H9 (cell line): Measurements from ENCODE around the gene RASGEF1C. TPM values are rescaled to one million over a fixed set of nuclear protein-coding genes. Genes with fewer than 3 reads are reported as not detected.

Experiments used
- DNase-seq: peaks from one replicate; pipeline ENCODE4 v3.0.0-alpha.2; 2017
- H2AFZ ChIP-seq: one replicate; pipeline ENCODE4 v1.6.1; 2013; ENCODE audit warnings: mild to moderate bottlenecking, low read length, control low read depth, moderate library complexity
- H2AK5ac ChIP-seq: 2 replicates; pipeline ENCODE4 v1.6.1; 2013; ENCODE audit warnings: low read length, control low read depth, mixed read lengths; ENCODE audit not compliant: insufficient read length
- H2BK120ac ChIP-seq: one replicate; pipeline ENCODE4 v1.6.1; 2013; ENCODE audit warnings: low read depth, mild to moderate bottlenecking, low read length, control low read depth, inconsistent platforms; ENCODE audit not compliant: poor library complexity, severe bottlenecking
- H2BK12ac ChIP-seq: 2 replicates; pipeline ENCODE4 v1.6.1; 2013; ENCODE audit warnings: low read length, control low read depth, mixed read lengths, low read depth; ENCODE audit not compliant: insufficient read length
- H2BK15ac ChIP-seq: 2 replicates; pipeline ENCODE4 v1.6.1; 2013; ENCODE audit warnings: low read depth, low read length, control low read depth
- H2BK20ac ChIP-seq: one replicate; pipeline ENCODE4 v1.6.1; 2013; ENCODE audit warnings: low read depth, mild to moderate bottlenecking, low read length, control low read depth, inconsistent platforms; ENCODE audit not compliant: poor library complexity, severe bottlenecking
- H2BK5ac ChIP-seq: 2 replicates; pipeline ENCODE4 v1.6.1; 2013; ENCODE audit warnings: low read length, control low read depth, mixed read lengths; ENCODE audit not compliant: insufficient read length
- H3K14ac ChIP-seq: 2 replicates; pipeline ENCODE4 v1.6.1; 2013; ENCODE audit warnings: low read length, control low read depth; ENCODE audit not compliant: insufficient read depth
- H3K18ac ChIP-seq: 2 replicates; pipeline ENCODE4 v1.6.1; 2013; ENCODE audit warnings: low read depth, mild to moderate bottlenecking, mixed read lengths, low read length, control low read depth; ENCODE audit not compliant: insufficient read length
- H3K23ac ChIP-seq: 2 replicates; pipeline ENCODE4 v1.6.1; 2013; ENCODE audit warnings: low read length, control low read depth, mixed read lengths, low read depth; ENCODE audit not compliant: insufficient read length
- H3K23me2 ChIP-seq: 2 replicates; pipeline ENCODE4 v1.6.1; 2013; ENCODE audit warnings: low read depth, mild to moderate bottlenecking, mixed read lengths, low read length, control low read depth; ENCODE audit not compliant: insufficient read length, poor library complexity, severe bottlenecking
- H3K27ac ChIP-seq: 2 replicates; pipeline ENCODE4 v1.5.1; 2013; ENCODE audit warnings: low read length, control low read depth, mixed read lengths, low read depth; ENCODE audit not compliant: insufficient read length
- H3K27me3 ChIP-seq: 2 replicates; pipeline ENCODE4 v1.6.1; 2013; ENCODE audit warnings: low read length, control low read depth, inconsistent platforms; ENCODE audit not compliant: insufficient read depth
- H3K4ac ChIP-seq: 2 replicates; pipeline ENCODE4 v1.6.1; 2013; ENCODE audit warnings: low read depth, mild to moderate bottlenecking, control low read depth, inconsistent platforms, low read length, moderate library complexity
- H3K4me1 ChIP-seq: 2 replicates; pipeline ENCODE4 v1.6.1; 2013; ENCODE audit warnings: low read length, control low read depth, inconsistent platforms; ENCODE audit not compliant: insufficient read depth
- H3K4me2 ChIP-seq: 2 replicates; pipeline ENCODE4 v1.6.1; 2013; ENCODE audit warnings: low read length, control low read depth, mixed read lengths; ENCODE audit not compliant: insufficient read length, insufficient read depth
- H3K56ac ChIP-seq: 2 replicates; pipeline ENCODE4 v1.6.1; 2013; ENCODE audit warnings: low read depth, mild to moderate bottlenecking, mixed read lengths, low read length, control low read depth; ENCODE audit not compliant: insufficient read length
- H3K79me1 ChIP-seq: 2 replicates; pipeline ENCODE4 v1.6.1; 2013; ENCODE audit warnings: low read depth, mild to moderate bottlenecking, moderate library complexity, low read length, control low read depth, inconsistent platforms; ENCODE audit not compliant: insufficient read depth, poor library complexity, severe bottlenecking
- H3K79me2 ChIP-seq: 2 replicates; pipeline ENCODE4 v1.6.1; 2013; ENCODE audit warnings: low read length, control low read depth, inconsistent platforms; ENCODE audit not compliant: insufficient read depth
- H3K9ac ChIP-seq: 2 replicates; pipeline ENCODE4 v1.6.1; 2013; ENCODE audit warnings: low read length, control low read depth, mixed read lengths; ENCODE audit not compliant: insufficient read length; ENCODE audit errors: extremely low read depth
- H3K9me3 ChIP-seq: one replicate; pipeline ENCODE4 v1.6.1; 2013; ENCODE audit warnings: low read depth, low read length, inconsistent platforms; ENCODE audit not compliant: control insufficient read depth
- H3T11ph ChIP-seq: one replicate; pipeline ENCODE4 v1.6.1; 2013; ENCODE audit warnings: mild to moderate bottlenecking, low read length, control low read depth, inconsistent platforms
- H4K20me1 ChIP-seq: one replicate; pipeline ENCODE4 v1.6.1; 2013; ENCODE audit not compliant: control insufficient read depth, insufficient read length, insufficient read depth
- H4K5ac ChIP-seq: 2 replicates; pipeline ENCODE4 v1.6.1; 2013; ENCODE audit warnings: low read depth, mild to moderate bottlenecking, mixed read lengths, low read length, control low read depth; ENCODE audit not compliant: insufficient read length
- H4K8ac ChIP-seq: replicated peaks from 2 replicates; pipeline ENCODE4 v1.6.1; 2013; ENCODE audit warnings: low read length, control low read depth, mixed read lengths, low read depth; ENCODE audit not compliant: insufficient read length
- H4K91ac ChIP-seq: 2 replicates; pipeline ENCODE4 v1.6.1; 2013; ENCODE audit warnings: low read depth, mild to moderate bottlenecking, moderate library complexity, mixed read lengths, low read length, control low read depth; ENCODE audit not compliant: insufficient read length
- H3K27ac Mint-ChIP-seq, 3 experiments: 2 replicates in 2 of 3; 3 replicates in 1 of 3; pipeline ENCODE4 v1.8.0; 2020 to 2021; ENCODE audit warnings: mixed read lengths in 3 of 3, mild to moderate bottlenecking in 1 of 3, moderate library complexity in 1 of 3
- H3K27me3 Mint-ChIP-seq: 2 replicates; pipeline ENCODE4 v1.8.0; 2021; ENCODE audit warnings: low read depth, mild to moderate bottlenecking, moderate library complexity, mixed read lengths
- H3K36me3 Mint-ChIP-seq, 3 experiments: 2 replicates in 2 of 3; 3 replicates in 1 of 3; pipeline ENCODE4 v1.8.0; 2020 to 2021; ENCODE audit warnings: low read depth in 3 of 3, mixed read lengths in 3 of 3; ENCODE audit not compliant: insufficient read depth in 1 of 3
- H3K4me1 Mint-ChIP-seq, 2 experiments: 2 replicates each; pipeline ENCODE4 v1.8.0; 2020; ENCODE audit warnings: mixed read lengths in 2 of 2
- H3K4me3 Mint-ChIP-seq, 2 experiments: 2 replicates in 1 of 2; 3 replicates in 1 of 2; pipeline ENCODE4 v1.8.0; 2020 to 2021; ENCODE audit warnings: mild to moderate bottlenecking in 2 of 2, mixed read lengths in 2 of 2, moderate library complexity in 1 of 2
- H3K9me3 Mint-ChIP-seq, 2 experiments: 2 replicates in 1 of 2; 3 replicates in 1 of 2; pipeline ENCODE4 v1.8.0; 2020; ENCODE audit warnings: mild to moderate bottlenecking in 2 of 2, mixed read lengths in 2 of 2, moderate library complexity in 1 of 2
- CTCF ChIP-seq: fragments of 200-600 bp; sonication (generic); conservative IDR thresholded peaks from 3 replicates; pipeline ENCODE4 v1.8.0; 2021; ENCODE audit warnings: antibody characterized with exemption, mild to moderate bottlenecking
- WGBS: extraction: QIAGEN DNeasy Blood & Tissue Kit; methylation state at CpG from one replicate; pipeline ENCODE4 v1.1.7; 2013; ENCODE audit warnings: missing lambda C conversion rate, low lambda C conversion rate, mixed read lengths; ENCODE audit not compliant: insufficient read length; ENCODE audit errors: extremely low coverage; 5-methylcytosine and 5-hydroxymethylcytosine counted together
- total RNA-seq: library from RNA; stranded (reverse); gene quantifications from 2 replicates; pipeline ENCODE4 v1.2.1, GENCODE V29; 2021

RASGEF1C gene
- total RNA-seq, 1 experiment from 2014 or later: 0.83 TPM

- H3K27me3 Mint-ChIP-seq: peaks cover 7% of the 10 kb centered on the region
- Histone ChIP-seq H3K23me2 (no peaks in the 10 kb centered on the region), H3K23ac (no peak overlapping the region), H4K91ac (no peak overlapping the region), H3K9me3 (no peaks in the 10 kb centered on the region), H2AK5ac (no peak overlapping the region), H4K5ac (no peak overlapping the region), H3T11ph (no peak overlapping the region), H2BK5ac (no peak overlapping the region), H2BK15ac (no peak overlapping the region), H4K20me1 (no peaks in the 10 kb centered on the region), H3K56ac (no peak overlapping the region), H3K14ac (no peak overlapping the region; the same call in 1 of the 2 replicates), H2BK20ac (no peak overlapping the region), H2BK12ac (no peak overlapping the region), H4K8ac (no peak overlapping the region), H3K27me3 (no peaks in the 10 kb centered on the region), H3K4me1 (no peaks in the 10 kb centered on the region), H3K9ac (no peak overlapping the region), H2AFZ (no peak overlapping the region), H3K4ac (no peak overlapping the region), H3K18ac (no peak overlapping the region), H3K27ac (no peak overlapping the region), H3K79me2 (no peaks in the 10 kb centered on the region), H3K79me1 (no peaks in the 10 kb centered on the region), H2BK120ac (no peak overlapping the region), H3K4me2 (no peak overlapping the region)
- H3K27ac Mint-ChIP-seq: no peak overlapping the region
- H3K4me3 Mint-ChIP-seq: no peak overlapping the region
- no peak for TF ChIP-seq CTCF
- WGBS: no CpG with 5 or more reads among the region's 25 CpGs
- H3K9me3 Mint-ChIP-seq: no peaks in the 10 kb centered on the region
- H3K36me3 Mint-ChIP-seq: no peaks in the 10 kb centered on the region
- H3K4me1 Mint-ChIP-seq: peaks cover 7 to 10% of the 10 kb centered on the region in 2 experiments; a peak in 2 of 4 replicates
- DNase-seq: peak; percentile 34
These were observed 81.0 kb downstream of the RASGEF1C start for GRCh38 chr5:180127682-180128670.
